ENCODE measurements around the gene IL4R.

Gene IL4R

DNA sequence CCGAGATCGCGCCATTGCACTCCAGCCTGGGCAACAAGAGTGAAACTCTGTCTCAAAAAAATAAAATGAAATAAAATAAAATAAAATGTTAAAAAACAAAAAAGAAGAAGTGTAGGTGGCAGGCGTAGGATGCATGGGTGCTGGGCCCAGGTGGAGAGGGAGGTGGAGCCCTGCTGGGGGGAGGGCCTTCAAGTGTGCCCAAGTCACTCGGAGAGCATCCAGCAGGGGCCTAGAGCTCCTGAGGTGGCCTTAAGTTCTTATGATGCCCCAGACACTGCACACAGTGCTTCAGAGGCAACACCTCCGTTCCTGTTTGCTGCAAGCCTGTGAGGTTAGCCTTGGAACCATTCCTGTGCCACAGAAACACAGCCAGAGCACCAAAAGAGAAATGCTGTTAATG lies 23.2 kb downstream of the IL4R start:
- H3K36me3 ChIP-seq (ENCODE audit: control insufficient read depth in 2 of 2, insufficient read depth in 2 of 2, low read length in 2 of 2): peaks cover 58 to 65% of the 10 kb centered on the region in 2 donors
- no peaks in the 10 kb centered on the region for H3K9me3 ChIP-seq (ENCODE audit: control insufficient read depth in 2 of 2, low read length in 2 of 2)

DNA sequence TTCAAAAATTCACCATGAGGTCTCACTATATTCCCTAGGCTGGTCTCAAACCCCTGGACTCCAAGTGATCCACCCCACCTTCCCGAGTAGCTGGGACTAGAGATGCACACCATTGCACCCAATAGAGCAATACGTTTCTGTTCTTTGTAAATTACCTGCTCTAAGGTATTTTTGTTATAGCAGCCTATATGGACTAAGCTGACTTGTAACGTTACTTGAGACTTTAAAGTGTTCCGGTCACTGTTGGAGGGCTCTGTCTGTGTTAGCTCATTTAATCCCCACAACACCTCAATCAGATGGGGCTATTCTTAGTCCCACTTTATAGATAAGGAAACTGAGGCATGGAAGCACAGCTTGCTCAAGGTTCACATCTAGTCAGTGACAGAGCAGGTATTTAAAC lies 25.4 kb downstream of the IL4R start:
- Histone ChIP-seq H3K4me3 (ENCODE audit: low read length in 2 of 2) (no peak overlapping the region), H3K9me3 (ENCODE audit: control insufficient read depth in 2 of 2, low read length in 2 of 2) (no peaks in the 10 kb centered on the region), H3K36me3 (ENCODE audit: control insufficient read depth in 2 of 2, insufficient read depth in 2 of 2, low read length in 2 of 2) (peaks cover 59 to 60% of the 10 kb centered on the region in 2 donors), H3K4me1 (ENCODE audit: control insufficient read depth in 2 of 2, insufficient read depth in 2 of 2, low read length in 2 of 2) (no peaks in the 10 kb centered on the region), H3K27me3 (ENCODE audit: control insufficient read depth in 2 of 2, insufficient read depth in 2 of 2, low read length in 2 of 2) (no peaks in the 10 kb centered on the region), H3K27ac (ENCODE audit: low read depth in 2 of 2, low read length in 2 of 2) (no peak overlapping the region), H3K9ac (ENCODE audit: low read depth in 1 of 2, low read length in 2 of 2) (no peak overlapping the region)

More for the DNA sequence above, 23.2 kb downstream of the IL4R start:
- H3K4me1 ChIP-seq (ENCODE audit: control insufficient read depth in 2 of 2, insufficient read depth in 2 of 2, low read length in 2 of 2): no peaks in the 10 kb centered on the region
- no peaks in the 10 kb centered on the region for H3K27me3 ChIP-seq (ENCODE audit: control insufficient read depth in 2 of 2, insufficient read depth in 2 of 2, low read length in 2 of 2)
- H3K4me3 ChIP-seq (ENCODE audit: low read length in 2 of 2): no peak overlapping the region
- H3K9ac ChIP-seq (ENCODE audit: low read depth in 1 of 2, low read length in 2 of 2): no peak overlapping the region
- no peak overlapping the region for H3K27ac ChIP-seq (ENCODE audit: low read depth in 2 of 2, low read length in 2 of 2)

- no peak overlapping the region for H3K27ac ChIP-seq (ENCODE audit: low read depth in 2 of 2, low read length in 2 of 2)
- no peak overlapping the region for H3K9ac ChIP-seq (ENCODE audit: low read depth in 1 of 2, low read length in 2 of 2)
- H3K27me3 ChIP-seq (ENCODE audit: control insufficient read depth in 2 of 2, insufficient read depth in 2 of 2, low read length in 2 of 2): no peaks in the 10 kb centered on the region
- H3K36me3 ChIP-seq (ENCODE audit: control insufficient read depth in 2 of 2, insufficient read depth in 2 of 2, low read length in 2 of 2): peaks cover 56 to 57% of the 10 kb centered on the region in 2 donors
- H3K4me3 ChIP-seq (ENCODE audit: low read length in 2 of 2): no peak overlapping the region
- no peaks in the 10 kb centered on the region for H3K9me3 ChIP-seq (ENCODE audit: control insufficient read depth in 2 of 2, low read length in 2 of 2)
- no peaks in the 10 kb centered on the region for H3K4me1 ChIP-seq (ENCODE audit: control insufficient read depth in 2 of 2, insufficient read depth in 2 of 2, low read length in 2 of 2)
These were observed 26.9 kb downstream of the IL4R start for GRCh38 chr16:27340654-27341053.

GRCh38 chr16:27341549-27341948 lies 27.8 kb downstream of the IL4R start:
- Histone ChIP-seq H3K27me3 (ENCODE audit: control insufficient read depth in 2 of 2, insufficient read depth in 2 of 2, low read length in 2 of 2) (no peaks in the 10 kb centered on the region), H3K27ac (ENCODE audit: low read depth in 2 of 2, low read length in 2 of 2) (no peak overlapping the region), H3K4me3 (ENCODE audit: low read length in 2 of 2) (no peak overlapping the region), H3K9ac (ENCODE audit: low read depth in 1 of 2, low read length in 2 of 2) (no peak overlapping the region), H3K4me1 (ENCODE audit: control insufficient read depth in 2 of 2, insufficient read depth in 2 of 2, low read length in 2 of 2) (no peaks in the 10 kb centered on the region), H3K9me3 (ENCODE audit: control insufficient read depth in 2 of 2, low read length in 2 of 2) (no peaks in the 10 kb centered on the region), H3K36me3 (ENCODE audit: control insufficient read depth in 2 of 2, insufficient read depth in 2 of 2, low read length in 2 of 2) (peaks cover 58 to 59% of the 10 kb centered on the region in 2 donors)

DNA sequence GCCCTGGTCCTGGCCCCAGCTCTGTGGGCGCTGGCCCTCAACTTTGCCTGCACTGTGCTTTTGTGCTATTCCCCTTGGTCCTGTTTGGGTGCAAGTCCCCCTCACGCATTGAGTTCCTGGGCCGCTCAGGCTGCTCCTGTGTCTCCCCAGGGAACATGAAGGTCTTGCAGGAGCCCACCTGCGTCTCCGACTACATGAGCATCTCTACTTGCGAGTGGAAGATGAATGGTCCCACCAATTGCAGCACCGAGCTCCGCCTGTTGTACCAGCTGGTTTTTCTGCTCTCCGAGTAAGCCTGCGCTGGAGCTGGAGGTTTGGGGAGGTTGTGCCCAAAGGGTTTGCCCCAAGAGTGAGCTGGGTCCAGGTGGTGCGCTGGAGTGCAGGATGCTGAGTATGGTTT lies 28.2 kb downstream of the IL4R start:
- H3K9ac ChIP-seq (ENCODE audit: low read depth in 1 of 2, low read length in 2 of 2): no peak overlapping the region
- no peaks in the 10 kb centered on the region for H3K4me1 ChIP-seq (ENCODE audit: control insufficient read depth in 2 of 2, insufficient read depth in 2 of 2, low read length in 2 of 2)
- no peak overlapping the region for H3K27ac ChIP-seq (ENCODE audit: low read depth in 2 of 2, low read length in 2 of 2)
- H3K4me3 ChIP-seq (ENCODE audit: low read length in 2 of 2): no peak overlapping the region
- no peaks in the 10 kb centered on the region for H3K9me3 ChIP-seq (ENCODE audit: control insufficient read depth in 2 of 2, low read length in 2 of 2)
- no peaks in the 10 kb centered on the region for H3K27me3 ChIP-seq (ENCODE audit: control insufficient read depth in 2 of 2, insufficient read depth in 2 of 2, low read length in 2 of 2)
- H3K36me3 ChIP-seq (ENCODE audit: control insufficient read depth in 2 of 2, insufficient read depth in 2 of 2, low read length in 2 of 2): peaks cover 62 to 63% of the 10 kb centered on the region in 2 donors

- H3K27me3 ChIP-seq (ENCODE audit: control insufficient read depth in 2 of 2, insufficient read depth in 2 of 2, low read length in 2 of 2): no peaks in the 10 kb centered on the region
- peaks cover 73 to 77% of the 10 kb centered on the region in 2 donors for H3K36me3 ChIP-seq (ENCODE audit: control insufficient read depth in 2 of 2, insufficient read depth in 2 of 2, low read length in 2 of 2)
- H3K4me3 ChIP-seq (ENCODE audit: low read length in 2 of 2): no peak overlapping the region
- H3K4me1 ChIP-seq (ENCODE audit: control insufficient read depth in 2 of 2, insufficient read depth in 2 of 2, low read length in 2 of 2): no peaks in the 10 kb centered on the region
- no peak overlapping the region for H3K27ac ChIP-seq (ENCODE audit: low read depth in 2 of 2, low read length in 2 of 2)
- H3K9me3 ChIP-seq (ENCODE audit: control insufficient read depth in 2 of 2, low read length in 2 of 2): no peaks in the 10 kb centered on the region
- H3K9ac ChIP-seq (ENCODE audit: low read depth in 1 of 2, low read length in 2 of 2): no peak overlapping the region
These were observed 30.9 kb downstream of the IL4R start for GRCh38 chr16:27344721-27345120.

- Histone ChIP-seq H3K36me3 (ENCODE audit: control insufficient read depth in 2 of 2, insufficient read depth in 2 of 2, low read length in 2 of 2) (peaks cover 74% of the 10 kb centered on the region in 2 donors), H3K4me3 (ENCODE audit: low read length in 2 of 2) (no peak overlapping the region), H3K4me1 (ENCODE audit: control insufficient read depth in 2 of 2, insufficient read depth in 2 of 2, low read length in 2 of 2) (no peaks in the 10 kb centered on the region), H3K27me3 (ENCODE audit: control insufficient read depth in 2 of 2, insufficient read depth in 2 of 2, low read length in 2 of 2) (no peaks in the 10 kb centered on the region), H3K27ac (ENCODE audit: low read depth in 2 of 2, low read length in 2 of 2) (no peak overlapping the region), H3K9me3 (ENCODE audit: control insufficient read depth in 2 of 2, low read length in 2 of 2) (no peaks in the 10 kb centered on the region), H3K9ac (ENCODE audit: low read depth in 1 of 2, low read length in 2 of 2) (no peak overlapping the region)
These were observed 31.4 kb downstream of the IL4R start for GRCh38 chr16:27345201-27345600.

DNA sequence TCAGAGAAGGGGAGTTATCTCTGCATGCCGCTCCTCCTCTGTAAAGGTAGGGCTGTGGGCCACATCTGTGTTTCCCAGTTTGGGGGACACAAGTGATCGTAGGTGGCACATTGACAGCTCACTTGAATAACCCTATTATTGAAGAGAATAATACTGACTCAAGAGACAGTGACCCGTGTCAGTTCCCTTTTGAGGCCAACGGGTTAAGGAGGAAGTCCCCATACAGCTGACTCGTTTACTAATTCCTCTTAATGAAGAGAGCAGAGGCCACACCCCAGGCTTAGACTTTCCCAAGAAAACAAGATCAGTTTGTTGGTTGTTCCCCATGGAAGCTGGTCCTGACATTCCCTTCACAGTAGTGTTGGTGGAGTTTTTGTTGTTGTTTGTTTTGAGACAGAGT lies 33.0 kb downstream of the IL4R start:
- Histone ChIP-seq H3K36me3 (ENCODE audit: control insufficient read depth in 2 of 2, insufficient read depth in 2 of 2, low read length in 2 of 2) (peaks cover 70 to 71% of the 10 kb centered on the region in 2 donors), H3K4me3 (ENCODE audit: low read length in 2 of 2) (no peak overlapping the region), H3K9me3 (ENCODE audit: control insufficient read depth in 2 of 2, low read length in 2 of 2) (no peaks in the 10 kb centered on the region), H3K27ac (ENCODE audit: low read depth in 2 of 2, low read length in 2 of 2) (no peak overlapping the region), H3K4me1 (ENCODE audit: control insufficient read depth in 2 of 2, insufficient read depth in 2 of 2, low read length in 2 of 2) (no peaks in the 10 kb centered on the region), H3K27me3 (ENCODE audit: control insufficient read depth in 2 of 2, insufficient read depth in 2 of 2, low read length in 2 of 2) (no peaks in the 10 kb centered on the region), H3K9ac (ENCODE audit: low read depth in 1 of 2, low read length in 2 of 2) (no peak overlapping the region)

GRCh38 chr16:27347930-27348685 lies 34.3 kb downstream of the IL4R start:
- no peak overlapping the region for H3K9ac ChIP-seq (ENCODE audit: low read depth in 1 of 2, low read length in 2 of 2)
- no peaks in the 10 kb centered on the region for H3K4me1 ChIP-seq (ENCODE audit: control insufficient read depth in 2 of 2, insufficient read depth in 2 of 2, low read length in 2 of 2)
- H3K4me3 ChIP-seq (ENCODE audit: low read length in 2 of 2): no peak overlapping the region
- no peaks in the 10 kb centered on the region for H3K27me3 ChIP-seq (ENCODE audit: control insufficient read depth in 2 of 2, insufficient read depth in 2 of 2, low read length in 2 of 2)
- H3K27ac ChIP-seq (ENCODE audit: low read depth in 2 of 2, low read length in 2 of 2): no peak overlapping the region
- peaks cover 72% of the 10 kb centered on the region in 2 donors for H3K36me3 ChIP-seq (ENCODE audit: control insufficient read depth in 2 of 2, insufficient read depth in 2 of 2, low read length in 2 of 2)
- no peaks in the 10 kb centered on the region for H3K9me3 ChIP-seq (ENCODE audit: control insufficient read depth in 2 of 2, low read length in 2 of 2)

GRCh38 chr16:27349276-27349675 lies 35.5 kb downstream of the IL4R start:
- H3K4me1 ChIP-seq (ENCODE audit: control insufficient read depth in 2 of 2, insufficient read depth in 2 of 2, low read length in 2 of 2): no peaks in the 10 kb centered on the region
- no peaks in the 10 kb centered on the region for H3K9me3 ChIP-seq (ENCODE audit: control insufficient read depth in 2 of 2, low read length in 2 of 2)
- H3K4me3 ChIP-seq (ENCODE audit: low read length in 2 of 2): no peak overlapping the region
- H3K9ac ChIP-seq (ENCODE audit: low read depth in 1 of 2, low read length in 2 of 2): no peak overlapping the region
- peaks cover 76 to 79% of the 10 kb centered on the region in 2 donors for H3K36me3 ChIP-seq (ENCODE audit: control insufficient read depth in 2 of 2, insufficient read depth in 2 of 2, low read length in 2 of 2)
- H3K27ac ChIP-seq (ENCODE audit: low read depth in 2 of 2, low read length in 2 of 2): no peak overlapping the region
- no peaks in the 10 kb centered on the region for H3K27me3 ChIP-seq (ENCODE audit: control insufficient read depth in 2 of 2, insufficient read depth in 2 of 2, low read length in 2 of 2)

Measured in mucosa of rectum (tissue), 2 donors.